ENCODE measurements around the gene ADAM19.

The ADAM19 gene

GRCh38 chr5:157562111-157562581 lies 13.4 kb downstream of the ADAM19 start:
- DNase-seq, result no peak

GRCh38 chr5:157561110-157561509 lies 14.5 kb downstream of the ADAM19 start:
- no peak for DNase-seq

GRCh38 chr5:157559301-157559700 lies 16.3 kb downstream of the ADAM19 start:
- DNase-seq, result no peak

- no peak for DNase-seq
Observed at GRCh38 chr5:157558681-157559080, 16.9 kb downstream of the ADAM19 start.

- no peak for DNase-seq
Observed at GRCh38 chr5:157558041-157558595, 17.5 kb downstream of the ADAM19 start.

- no peak for DNase-seq
Observed at GRCh38 chr5:157556615-157557418, 18.8 kb downstream of the ADAM19 start.

GRCh38 chr5:157555037-157555640 lies 20.4 kb downstream of the ADAM19 start:
- no peak for DNase-seq

- no peak for DNase-seq
Observed at GRCh38 chr5:157554179-157555036, 21.2 kb downstream of the ADAM19 start.

- no peak for DNase-seq
Observed at GRCh38 chr5:157552650-157553049, 22.9 kb downstream of the ADAM19 start.

- DNase-seq, result no peak
Observed at GRCh38 chr5:157550663-157551062, 24.9 kb downstream of the ADAM19 start.

- no peak for DNase-seq
Observed at GRCh38 chr5:157549954-157550549, 25.5 kb downstream of the ADAM19 start.

GRCh38 chr5:157549283-157549629 lies 26.3 kb downstream of the ADAM19 start:
- DNase-seq, result no peak

GRCh38 chr5:157548513-157549282 lies 26.9 kb downstream of the ADAM19 start:
- no peak for DNase-seq

- no peak for DNase-seq
Observed at GRCh38 chr5:157547941-157548512, 27.5 kb downstream of the ADAM19 start.

- no peak for DNase-seq
Observed at GRCh38 chr5:157546456-157547100, 29.0 kb downstream of the ADAM19 start.

- DNase-seq, result no peak
Observed at GRCh38 chr5:157545610-157546310, 29.8 kb downstream of the ADAM19 start.

GRCh38 chr5:157544623-157544989 lies 31.0 kb downstream of the ADAM19 start:
- no peak for DNase-seq

GRCh38 chr5:157543825-157544622 lies 31.6 kb downstream of the ADAM19 start:
- no peak for DNase-seq

GRCh38 chr5:157542282-157543000 lies 33.1 kb downstream of the ADAM19 start:
- DNase-seq, result no peak

Data from NCI-H748 treated with DMSO at 0.1 percent for 48 hours (cell line).